H9 (cell line): ENCODE results near the gene HMSD. TPM values are rescaled to one million over a fixed set of nuclear protein-coding genes. Genes with fewer than 3 reads are reported as not detected.

Experiments
- DNase-seq: peaks from one replicate; pipeline ENCODE4 v3.0.0-alpha.2; 2017
- H2AFZ ChIP-seq: one replicate; pipeline ENCODE4 v1.6.1; 2013; ENCODE audit warnings: mild to moderate bottlenecking, low read length, control low read depth, moderate library complexity
- H2AK5ac ChIP-seq: 2 replicates; pipeline ENCODE4 v1.6.1; 2013; ENCODE audit warnings: low read length, control low read depth, mixed read lengths; ENCODE audit not compliant: insufficient read length
- H2BK120ac ChIP-seq: one replicate; pipeline ENCODE4 v1.6.1; 2013; ENCODE audit warnings: low read depth, mild to moderate bottlenecking, low read length, control low read depth, inconsistent platforms; ENCODE audit not compliant: poor library complexity, severe bottlenecking
- H2BK12ac ChIP-seq: 2 replicates; pipeline ENCODE4 v1.6.1; 2013; ENCODE audit warnings: low read length, control low read depth, mixed read lengths, low read depth; ENCODE audit not compliant: insufficient read length
- H2BK15ac ChIP-seq: 2 replicates; pipeline ENCODE4 v1.6.1; 2013; ENCODE audit warnings: low read depth, low read length, control low read depth
- H2BK20ac ChIP-seq: one replicate; pipeline ENCODE4 v1.6.1; 2013; ENCODE audit warnings: low read depth, mild to moderate bottlenecking, low read length, control low read depth, inconsistent platforms; ENCODE audit not compliant: poor library complexity, severe bottlenecking
- H2BK5ac ChIP-seq: 2 replicates; pipeline ENCODE4 v1.6.1; 2013; ENCODE audit warnings: low read length, control low read depth, mixed read lengths; ENCODE audit not compliant: insufficient read length
- H3K14ac ChIP-seq: 2 replicates; pipeline ENCODE4 v1.6.1; 2013; ENCODE audit warnings: low read length, control low read depth; ENCODE audit not compliant: insufficient read depth
- H3K18ac ChIP-seq: 2 replicates; pipeline ENCODE4 v1.6.1; 2013; ENCODE audit warnings: low read depth, mild to moderate bottlenecking, mixed read lengths, low read length, control low read depth; ENCODE audit not compliant: insufficient read length
- H3K23ac ChIP-seq: 2 replicates; pipeline ENCODE4 v1.6.1; 2013; ENCODE audit warnings: low read length, control low read depth, mixed read lengths, low read depth; ENCODE audit not compliant: insufficient read length
- H3K23me2 ChIP-seq: 2 replicates; pipeline ENCODE4 v1.6.1; 2013; ENCODE audit warnings: low read depth, mild to moderate bottlenecking, mixed read lengths, low read length, control low read depth; ENCODE audit not compliant: insufficient read length, poor library complexity, severe bottlenecking
- H3K27ac ChIP-seq: 2 replicates; pipeline ENCODE4 v1.5.1; 2013; ENCODE audit warnings: low read length, control low read depth, mixed read lengths, low read depth; ENCODE audit not compliant: insufficient read length
- H3K27me3 ChIP-seq: 2 replicates; pipeline ENCODE4 v1.6.1; 2013; ENCODE audit warnings: low read length, control low read depth, inconsistent platforms; ENCODE audit not compliant: insufficient read depth
- H3K4ac ChIP-seq: 2 replicates; pipeline ENCODE4 v1.6.1; 2013; ENCODE audit warnings: low read depth, mild to moderate bottlenecking, control low read depth, inconsistent platforms, low read length, moderate library complexity
- H3K4me1 ChIP-seq: 2 replicates; pipeline ENCODE4 v1.6.1; 2013; ENCODE audit warnings: low read length, control low read depth, inconsistent platforms; ENCODE audit not compliant: insufficient read depth
- H3K4me2 ChIP-seq: 2 replicates; pipeline ENCODE4 v1.6.1; 2013; ENCODE audit warnings: low read length, control low read depth, mixed read lengths; ENCODE audit not compliant: insufficient read length, insufficient read depth
- H3K56ac ChIP-seq: 2 replicates; pipeline ENCODE4 v1.6.1; 2013; ENCODE audit warnings: low read depth, mild to moderate bottlenecking, mixed read lengths, low read length, control low read depth; ENCODE audit not compliant: insufficient read length
- H3K79me1 ChIP-seq: 2 replicates; pipeline ENCODE4 v1.6.1; 2013; ENCODE audit warnings: low read depth, mild to moderate bottlenecking, moderate library complexity, low read length, control low read depth, inconsistent platforms; ENCODE audit not compliant: insufficient read depth, poor library complexity, severe bottlenecking
- H3K79me2 ChIP-seq: 2 replicates; pipeline ENCODE4 v1.6.1; 2013; ENCODE audit warnings: low read length, control low read depth, inconsistent platforms; ENCODE audit not compliant: insufficient read depth
- H3K9ac ChIP-seq: 2 replicates; pipeline ENCODE4 v1.6.1; 2013; ENCODE audit warnings: low read length, control low read depth, mixed read lengths; ENCODE audit not compliant: insufficient read length; ENCODE audit errors: extremely low read depth
- H3K9me3 ChIP-seq: one replicate; pipeline ENCODE4 v1.6.1; 2013; ENCODE audit warnings: low read depth, low read length, inconsistent platforms; ENCODE audit not compliant: control insufficient read depth
- H3T11ph ChIP-seq: one replicate; pipeline ENCODE4 v1.6.1; 2013; ENCODE audit warnings: mild to moderate bottlenecking, low read length, control low read depth, inconsistent platforms
- H4K20me1 ChIP-seq: one replicate; pipeline ENCODE4 v1.6.1; 2013; ENCODE audit not compliant: control insufficient read depth, insufficient read length, insufficient read depth
- H4K5ac ChIP-seq: 2 replicates; pipeline ENCODE4 v1.6.1; 2013; ENCODE audit warnings: low read depth, mild to moderate bottlenecking, mixed read lengths, low read length, control low read depth; ENCODE audit not compliant: insufficient read length
- H4K8ac ChIP-seq: replicated peaks from 2 replicates; pipeline ENCODE4 v1.6.1; 2013; ENCODE audit warnings: low read length, control low read depth, mixed read lengths, low read depth; ENCODE audit not compliant: insufficient read length
- H4K91ac ChIP-seq: 2 replicates; pipeline ENCODE4 v1.6.1; 2013; ENCODE audit warnings: low read depth, mild to moderate bottlenecking, moderate library complexity, mixed read lengths, low read length, control low read depth; ENCODE audit not compliant: insufficient read length
- H3K27ac Mint-ChIP-seq, 3 experiments: 2 replicates in 2 of 3; 3 replicates in 1 of 3; pipeline ENCODE4 v1.8.0; 2020 to 2021; ENCODE audit warnings: mixed read lengths in 3 of 3, mild to moderate bottlenecking in 1 of 3, moderate library complexity in 1 of 3
- H3K27me3 Mint-ChIP-seq: 2 replicates; pipeline ENCODE4 v1.8.0; 2021; ENCODE audit warnings: low read depth, mild to moderate bottlenecking, moderate library complexity, mixed read lengths
- H3K36me3 Mint-ChIP-seq, 3 experiments: 2 replicates in 2 of 3; 3 replicates in 1 of 3; pipeline ENCODE4 v1.8.0; 2020 to 2021; ENCODE audit warnings: low read depth in 3 of 3, mixed read lengths in 3 of 3; ENCODE audit not compliant: insufficient read depth in 1 of 3
- H3K4me1 Mint-ChIP-seq, 2 experiments: 2 replicates each; pipeline ENCODE4 v1.8.0; 2020; ENCODE audit warnings: mixed read lengths in 2 of 2
- H3K4me3 Mint-ChIP-seq, 2 experiments: 2 replicates in 1 of 2; 3 replicates in 1 of 2; pipeline ENCODE4 v1.8.0; 2020 to 2021; ENCODE audit warnings: mild to moderate bottlenecking in 2 of 2, mixed read lengths in 2 of 2, moderate library complexity in 1 of 2
- H3K9me3 Mint-ChIP-seq, 2 experiments: 2 replicates in 1 of 2; 3 replicates in 1 of 2; pipeline ENCODE4 v1.8.0; 2020; ENCODE audit warnings: mild to moderate bottlenecking in 2 of 2, mixed read lengths in 2 of 2, moderate library complexity in 1 of 2
- WGBS: extraction: QIAGEN DNeasy Blood & Tissue Kit; methylation state at CpG from one replicate; pipeline ENCODE4 v1.1.7; 2013; ENCODE audit warnings: missing lambda C conversion rate, low lambda C conversion rate, mixed read lengths; ENCODE audit not compliant: insufficient read length; ENCODE audit errors: extremely low coverage; 5-methylcytosine and 5-hydroxymethylcytosine counted together
- total RNA-seq: library from RNA; stranded (reverse); gene quantifications from 2 replicates; pipeline ENCODE4 v1.2.1, GENCODE V29; 2021
- TF ChIP-seq, protein P1 (sequence below): fragments of 200-600 bp; sonication (generic); conservative IDR thresholded peaks from 3 replicates; pipeline ENCODE4 v1.8.0; 2021; ENCODE audit warnings: antibody characterized with exemption, mild to moderate bottlenecking

Gene HMSD
- total RNA-seq, 1 experiment from 2014 or later: 6.6 TPM

DNA sequence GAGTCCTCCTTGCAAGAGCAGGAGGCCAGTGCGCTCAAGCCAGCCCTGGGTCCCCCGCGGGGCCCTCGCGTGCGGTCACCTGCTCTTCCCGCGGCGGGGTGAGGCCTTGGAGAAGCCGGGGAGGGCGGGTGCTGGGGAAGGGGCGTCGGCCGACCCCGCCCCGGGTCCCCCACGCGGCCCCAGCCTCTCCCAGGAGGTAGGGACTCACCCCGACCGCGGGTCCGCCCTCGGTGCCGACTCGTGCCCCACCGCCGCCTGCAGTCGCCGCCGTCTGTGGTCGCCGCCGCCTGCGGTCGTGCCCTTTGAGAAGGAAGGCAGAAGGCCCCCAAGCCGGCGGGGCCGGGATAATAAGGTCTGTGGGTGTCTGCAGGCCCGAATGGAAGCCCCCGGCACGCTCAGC lies 53.5 kb downstream of the HMSD start:
- Histone ChIP-seq H3K27me3 (no peaks in the 10 kb centered on the region), H4K8ac (no peak overlapping the region), H3K18ac (no peak overlapping the region), H3K14ac (no peak overlapping the region), H3K23me2 (no peaks in the 10 kb centered on the region), H2AFZ (no peak overlapping the region), H3K27ac (no peak overlapping the region), H3K4ac (no peak overlapping the region), H2BK5ac (no peak overlapping the region), H3T11ph (no peak overlapping the region), H3K23ac (no peak overlapping the region), H3K56ac (no peak overlapping the region), H2BK20ac (no peak overlapping the region), H3K79me1 (no peaks in the 10 kb centered on the region), H4K20me1 (no peaks in the 10 kb centered on the region), H2AK5ac (no peak overlapping the region), H2BK12ac (no peak overlapping the region), H2BK120ac (no peak overlapping the region), H3K9ac (no peak overlapping the region), H3K9me3 (no peaks in the 10 kb centered on the region), H3K4me1 (no peaks in the 10 kb centered on the region), H3K79me2 (no peaks in the 10 kb centered on the region), H2BK15ac (no peak overlapping the region), H3K4me2 (no peak overlapping the region), H4K5ac (no peak overlapping the region), H4K91ac (no peak overlapping the region)
- H3K36me3 Mint-ChIP-seq: no peaks in the 10 kb centered on the region; a peak in 2 of 7 replicates
- H3K4me1 Mint-ChIP-seq: no peaks in the 10 kb centered on the region
- H3K9me3 Mint-ChIP-seq: peaks cover 0 to 5% of the 10 kb centered on the region in 2 experiments; a peak in 3 of 5 replicates
- no peak for DNase-seq
- H3K27me3 Mint-ChIP-seq: no peaks in the 10 kb centered on the region; the same call in 1 of the 2 replicates
- no peak overlapping the region for H3K27ac Mint-ChIP-seq
- TF ChIP-seq, protein P1, sequence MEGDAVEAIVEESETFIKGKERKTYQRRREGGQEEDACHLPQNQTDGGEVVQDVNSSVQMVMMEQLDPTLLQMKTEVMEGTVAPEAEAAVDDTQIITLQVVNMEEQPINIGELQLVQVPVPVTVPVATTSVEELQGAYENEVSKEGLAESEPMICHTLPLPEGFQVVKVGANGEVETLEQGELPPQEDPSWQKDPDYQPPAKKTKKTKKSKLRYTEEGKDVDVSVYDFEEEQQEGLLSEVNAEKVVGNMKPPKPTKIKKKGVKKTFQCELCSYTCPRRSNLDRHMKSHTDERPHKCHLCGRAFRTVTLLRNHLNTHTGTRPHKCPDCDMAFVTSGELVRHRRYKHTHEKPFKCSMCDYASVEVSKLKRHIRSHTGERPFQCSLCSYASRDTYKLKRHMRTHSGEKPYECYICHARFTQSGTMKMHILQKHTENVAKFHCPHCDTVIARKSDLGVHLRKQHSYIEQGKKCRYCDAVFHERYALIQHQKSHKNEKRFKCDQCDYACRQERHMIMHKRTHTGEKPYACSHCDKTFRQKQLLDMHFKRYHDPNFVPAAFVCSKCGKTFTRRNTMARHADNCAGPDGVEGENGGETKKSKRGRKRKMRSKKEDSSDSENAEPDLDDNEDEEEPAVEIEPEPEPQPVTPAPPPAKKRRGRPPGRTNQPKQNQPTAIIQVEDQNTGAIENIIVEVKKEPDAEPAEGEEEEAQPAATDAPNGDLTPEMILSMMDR: no peak
- no CpG with 5 or more reads among the region's 41 CpGs for WGBS
- H3K4me3 Mint-ChIP-seq: no peak overlapping the region
